ENCODE measurements around the gene TNRC6C.
"Not testable (repeated sequence)": the region's sequence is repeated elsewhere in the genome, so short reads cannot be mapped to it uniquely, and the experiment has no call there.

The TNRC6C gene

DNA sequence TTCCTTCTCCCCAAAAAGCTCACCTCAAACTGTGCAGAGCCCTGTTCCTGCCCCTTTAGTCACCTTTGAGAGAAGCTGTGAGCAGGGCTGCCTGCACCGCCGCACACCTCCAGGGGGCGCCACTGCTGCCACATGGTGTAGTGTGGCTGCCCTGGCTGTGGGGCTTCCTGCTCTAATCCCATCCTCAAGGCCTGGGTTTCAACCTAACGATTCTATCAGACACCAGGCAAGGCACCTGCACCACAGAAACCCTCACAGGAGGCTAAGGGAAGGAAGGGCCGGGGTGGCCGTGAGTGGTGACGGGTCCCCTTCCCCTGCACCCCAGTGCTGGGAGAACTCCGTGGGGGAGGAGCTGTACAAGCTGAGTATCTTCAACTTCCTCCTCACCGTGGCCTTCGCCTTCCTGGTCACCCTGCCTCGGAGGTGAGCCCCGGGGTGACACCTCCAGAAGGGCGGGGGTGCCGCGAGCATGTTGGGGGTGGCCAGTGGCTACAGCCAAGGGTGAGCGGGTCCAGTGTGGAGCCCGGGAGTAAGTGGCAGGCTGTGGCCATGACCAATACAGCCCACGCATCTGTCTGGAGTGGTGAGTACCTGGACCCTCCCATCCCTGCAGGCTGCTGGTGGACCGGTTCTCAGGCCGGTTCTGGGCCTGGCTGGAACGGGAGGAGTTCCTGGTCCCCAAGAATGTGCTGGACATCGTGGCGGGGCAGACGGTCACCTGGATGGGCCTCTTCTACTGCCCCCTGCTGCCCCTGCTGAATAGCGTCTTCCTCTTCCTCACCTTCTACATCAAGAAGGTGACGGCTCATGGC, 179.1 kb downstream of the TNRC6C start:
- DNase-seq (ENCODE audit: low spot score) = no peak

GRCh38 chr17:78138204-78139060, 179.9 kb downstream of the TNRC6C start:
- no peak for DNase-seq (ENCODE audit: low spot score)

GRCh38 chr17:78139861-78140168, 181.3 kb downstream of the TNRC6C start:
- DNase-seq (ENCODE audit: low spot score) = not testable (repeated sequence)

GRCh38 chr17:78140169-78141051, 181.9 kb downstream of the TNRC6C start:
- DNase-seq (ENCODE audit: low spot score) = peak; percentile 92

DNA sequence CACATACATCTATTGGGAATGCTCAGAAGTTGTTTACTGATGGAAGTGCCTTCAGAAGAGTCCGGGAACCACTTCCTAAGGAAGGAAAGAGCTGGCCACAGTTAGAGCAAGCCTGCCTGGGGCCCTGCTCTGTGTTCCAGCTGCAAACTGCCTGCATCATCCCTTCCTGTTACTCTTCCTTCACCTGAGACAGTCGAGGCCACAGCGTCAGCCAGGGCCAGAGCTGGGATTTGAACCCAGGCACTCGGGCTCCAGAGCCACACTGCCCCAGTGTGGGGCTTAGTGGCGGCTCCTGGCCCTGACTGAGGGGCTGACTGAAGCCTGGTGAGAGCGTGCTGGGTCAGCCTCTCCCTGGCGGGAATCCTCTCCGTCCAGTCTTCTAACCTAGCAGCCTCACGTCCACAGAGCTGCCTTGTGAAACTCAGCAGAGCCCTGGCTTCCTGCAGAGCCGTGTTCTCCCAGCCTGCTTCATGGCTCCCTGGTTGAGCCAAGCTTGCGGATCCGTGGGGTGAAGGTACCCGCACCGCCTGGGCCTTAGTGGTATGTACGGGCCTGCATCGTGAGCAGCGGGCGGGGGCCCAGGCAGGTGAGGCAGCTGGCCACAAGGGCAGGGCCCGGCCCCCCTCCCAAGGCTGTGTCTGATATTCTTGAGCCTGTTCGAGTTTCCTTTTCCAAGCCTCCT, 183.1 kb downstream of the TNRC6C start:
- DNase-seq (ENCODE audit: low spot score) = peak; percentile 18

DNA sequence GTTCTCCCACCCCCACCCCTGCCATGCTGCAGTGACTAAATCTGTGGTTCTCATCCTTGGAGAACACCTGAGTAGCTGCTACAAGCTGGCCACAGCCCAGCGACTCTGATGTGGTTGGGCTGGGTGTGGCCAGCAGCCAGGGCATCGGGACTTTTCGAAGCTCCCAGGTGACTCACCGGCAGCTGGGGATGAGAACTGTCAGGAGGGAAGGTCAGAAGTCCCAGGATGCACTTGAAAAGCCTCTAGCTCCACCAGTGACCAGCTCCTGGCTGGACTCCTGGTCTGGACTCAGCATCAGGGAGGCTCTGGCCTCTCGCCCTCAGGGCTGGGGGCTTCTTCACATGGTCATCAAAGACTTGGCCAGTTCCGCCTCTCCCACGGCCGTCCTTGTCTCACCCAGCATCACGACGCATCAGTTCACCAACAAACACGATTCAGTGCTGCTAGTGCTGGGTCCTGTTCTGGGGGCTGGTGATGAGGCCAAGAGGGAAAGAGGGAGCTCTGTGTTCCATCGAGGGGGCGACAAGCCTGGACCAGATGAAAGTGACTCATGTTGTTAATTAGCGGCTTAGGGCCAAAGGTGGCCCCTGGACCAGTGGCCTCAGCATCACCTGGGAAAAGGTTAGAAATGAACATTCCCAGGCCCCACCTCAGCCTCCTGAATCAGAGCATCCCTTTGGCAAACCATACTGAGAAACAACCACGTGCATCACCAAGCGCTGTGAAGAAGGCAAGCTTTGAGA, 183.8 kb downstream of the TNRC6C start:
- DNase-seq (ENCODE audit: low spot score) = no peak

DNA sequence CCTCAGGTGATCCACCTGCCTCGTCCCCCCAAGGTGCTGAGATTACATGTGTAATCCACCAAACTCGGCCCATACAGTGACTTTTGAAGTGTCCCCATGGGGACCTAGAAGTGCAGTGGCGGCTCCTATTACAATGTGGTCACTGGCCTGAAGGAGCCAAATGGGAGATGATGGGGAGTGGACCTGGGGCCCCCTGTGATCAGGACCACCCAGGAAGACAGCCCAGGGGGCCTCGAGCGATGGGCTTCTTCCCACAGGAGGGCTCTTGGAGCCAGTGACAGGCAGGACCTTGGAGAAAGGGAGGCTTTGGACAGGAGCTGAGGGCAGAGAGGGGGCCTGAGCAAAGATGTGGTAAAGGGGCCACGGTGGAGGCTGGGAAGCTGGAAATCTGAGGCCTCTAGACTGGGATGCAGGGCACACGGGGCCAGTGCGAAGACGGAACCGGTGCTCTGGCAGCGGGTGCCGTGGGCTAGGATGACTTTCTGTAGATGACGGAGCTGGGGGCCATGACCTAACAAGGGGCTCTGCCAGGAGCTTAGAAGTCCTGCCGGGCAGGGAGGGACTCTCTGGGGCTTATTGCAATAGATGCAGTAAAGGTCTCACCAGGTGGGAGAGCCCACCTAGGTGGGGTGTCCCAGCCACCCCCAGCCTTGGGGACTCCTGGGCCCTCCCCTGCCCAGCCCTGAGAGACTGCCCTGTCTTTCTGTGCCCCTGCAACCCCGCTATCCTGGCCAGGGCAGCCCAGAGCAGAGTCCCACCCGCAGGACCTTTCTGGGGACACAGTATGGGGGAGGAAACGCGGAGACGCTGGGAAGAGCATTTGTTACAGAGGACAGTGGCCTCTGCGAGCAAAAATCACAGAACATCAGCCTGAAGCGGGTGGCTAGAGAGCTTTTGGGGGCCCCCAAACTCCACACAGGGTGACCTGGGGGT, 185.0 kb downstream of the TNRC6C start:
- no peak for DNase-seq (ENCODE audit: low spot score)

DNA sequence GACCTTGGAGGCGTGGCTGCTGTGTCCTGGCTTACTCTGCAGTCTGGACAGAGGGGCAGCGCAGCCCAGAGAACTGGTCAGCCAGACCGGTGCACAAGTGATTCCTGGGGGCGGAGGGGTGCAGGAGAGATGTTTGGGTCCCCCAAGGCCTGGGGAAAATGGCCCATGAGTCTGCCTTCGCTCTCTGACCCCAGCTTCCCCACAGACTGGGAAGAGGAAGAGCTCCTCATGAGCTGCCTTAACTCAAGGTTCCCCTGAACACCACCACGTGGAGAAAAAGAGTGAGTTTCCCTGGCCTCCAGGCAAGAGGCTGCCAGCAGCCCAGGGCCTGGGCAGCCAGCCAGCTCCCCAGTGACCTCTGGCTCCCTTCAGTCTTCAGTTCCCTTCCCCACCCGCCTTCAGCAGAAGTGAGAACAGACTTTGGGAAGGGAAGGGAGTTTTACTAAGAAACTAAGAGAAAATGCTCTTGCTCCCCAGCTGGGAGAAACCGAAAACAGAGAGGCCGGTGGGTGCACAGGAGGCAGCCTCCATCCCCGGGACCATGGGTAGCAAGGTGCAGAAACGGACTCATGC, 185.7 kb downstream of the TNRC6C start:
- peak; percentile 57 for DNase-seq (ENCODE audit: low spot score)

GRCh38 chr17:78144736-78145641, 186.5 kb downstream of the TNRC6C start:
- DNase-seq (ENCODE audit: low spot score) = no peak

DNA sequence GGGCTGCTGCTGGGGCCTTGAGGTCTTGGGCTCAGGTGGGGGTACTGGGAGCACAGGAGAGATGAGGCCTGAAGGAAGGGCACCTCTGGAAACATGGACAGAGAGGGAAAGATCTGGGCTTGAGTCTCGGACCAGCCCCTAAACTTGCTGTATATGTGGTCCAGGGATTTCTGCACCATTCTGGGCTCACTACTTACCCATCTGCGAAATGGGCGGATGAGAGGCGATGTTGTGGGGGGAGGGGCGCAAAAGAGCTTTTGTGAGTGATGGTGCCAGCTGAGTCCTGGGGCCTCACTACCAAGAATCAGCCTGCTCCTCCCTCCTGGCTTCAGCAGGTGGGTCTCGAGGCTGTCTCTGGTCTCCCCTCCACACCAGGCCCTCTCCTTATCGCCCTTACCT, 188.0 kb downstream of the TNRC6C start:
- DNase-seq (ENCODE audit: low spot score) = no peak

DNA sequence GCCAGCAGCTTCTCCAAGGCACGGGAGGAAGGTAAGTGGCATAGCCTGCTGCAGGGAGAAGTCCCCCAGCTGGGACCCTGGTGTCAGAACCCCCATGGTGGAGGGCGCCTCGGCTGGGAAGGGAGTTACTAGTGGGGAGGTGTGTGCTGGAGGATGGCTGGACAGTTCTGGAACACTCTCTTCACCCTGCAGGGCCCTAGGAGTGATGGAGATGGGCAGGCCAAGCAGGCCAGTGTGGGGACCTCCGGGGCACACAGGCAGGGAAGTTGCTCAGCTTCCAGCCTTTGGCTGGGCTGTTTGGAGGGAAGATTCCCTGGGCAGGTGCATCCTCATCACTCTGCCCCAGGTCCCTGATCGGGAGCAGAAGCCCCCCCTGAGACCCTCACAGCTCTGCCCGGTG, 188.4 kb downstream of the TNRC6C start:
- no peak for DNase-seq (ENCODE audit: low spot score)

DNA sequence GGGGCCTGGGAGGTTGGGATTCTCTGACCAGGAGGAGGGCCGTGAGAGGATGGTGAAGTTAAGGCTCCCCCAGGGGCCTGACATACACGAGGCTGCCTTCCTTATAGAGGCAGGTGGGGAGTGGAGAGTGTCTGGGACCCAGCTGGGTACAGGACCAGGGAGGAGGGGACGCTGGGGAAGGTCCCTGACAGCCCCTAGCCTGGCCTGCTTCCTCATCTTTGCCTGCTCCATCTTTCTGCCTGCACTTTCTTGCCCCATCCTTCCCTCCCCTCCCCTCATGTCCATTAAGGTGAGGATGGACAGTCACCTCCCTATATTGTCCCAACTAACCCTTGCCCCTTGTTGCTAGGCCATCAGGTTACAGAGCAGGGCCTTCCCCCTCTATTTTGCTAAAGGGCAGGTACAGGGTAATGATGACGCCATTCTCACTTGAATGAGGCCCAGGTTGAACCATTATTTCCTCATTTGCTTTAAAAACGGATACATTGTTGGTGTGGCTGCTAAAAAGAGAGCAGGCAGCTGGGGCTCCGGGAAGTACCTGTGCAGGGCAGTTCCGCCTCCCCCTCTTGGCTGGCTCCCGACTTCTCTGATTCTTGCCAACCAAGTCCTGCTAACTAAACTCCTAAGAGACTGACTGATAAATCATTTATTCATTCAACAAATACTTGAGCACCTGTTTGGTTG, 189.0 kb downstream of the TNRC6C start:
- no peak for DNase-seq (ENCODE audit: low spot score)

GRCh38 chr17:78148286-78149016, 189.9 kb downstream of the TNRC6C start:
- DNase-seq (ENCODE audit: low spot score) = no peak

DNA sequence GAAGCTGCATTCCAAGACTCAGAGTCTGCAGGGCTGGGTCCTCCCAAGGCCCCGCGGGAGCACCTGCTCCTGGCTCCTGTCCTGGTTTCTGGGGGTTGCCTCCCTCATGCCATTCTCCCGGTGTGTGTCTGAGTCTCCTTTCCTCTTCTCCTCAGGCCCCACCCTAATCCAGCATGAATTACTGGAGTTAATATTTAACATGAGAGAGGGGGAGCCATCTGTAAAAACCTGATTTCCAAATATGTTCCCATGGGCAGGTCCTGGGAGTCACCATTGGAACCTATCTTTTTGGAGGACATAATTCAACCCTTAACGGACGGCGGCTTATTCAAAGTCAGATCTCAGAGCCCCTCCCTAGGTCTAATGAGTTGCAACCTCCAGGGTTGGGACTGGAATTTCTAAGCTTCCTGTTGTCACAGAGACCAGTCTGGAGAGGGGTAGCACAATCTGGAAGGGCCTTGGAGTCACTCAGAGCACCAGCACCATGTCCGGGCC, 193.1 kb downstream of the TNRC6C start:
- DNase-seq (ENCODE audit: low spot score) = no peak

GRCh38 chr17:78154903-78155811, 196.7 kb downstream of the TNRC6C start:
- DNase-seq (ENCODE audit: low spot score) = no peak
